DND-41 (cell line): ENCODE results near the gene RABEP1.

Source experiments
- EZH2 ChIP-seq: IDR thresholded peaks from 3 replicates; pipeline ENCODE4 v1.6.1; 2012; ENCODE audit warnings: borderline replicate concordance, low read depth, mild to moderate bottlenecking, moderate library complexity, low read length, inconsistent platforms; ENCODE audit not compliant: severe bottlenecking
- TF ChIP-seq, protein P1 (sequence below): IDR thresholded peaks from 2 replicates; pipeline ENCODE4 v1.5.1; 2012; ENCODE audit warnings: borderline replicate concordance, low read length, moderate library complexity, mild to moderate bottlenecking; ENCODE audit not compliant: poor library complexity, severe bottlenecking; ENCODE audit errors: extremely low read depth

DNA sequence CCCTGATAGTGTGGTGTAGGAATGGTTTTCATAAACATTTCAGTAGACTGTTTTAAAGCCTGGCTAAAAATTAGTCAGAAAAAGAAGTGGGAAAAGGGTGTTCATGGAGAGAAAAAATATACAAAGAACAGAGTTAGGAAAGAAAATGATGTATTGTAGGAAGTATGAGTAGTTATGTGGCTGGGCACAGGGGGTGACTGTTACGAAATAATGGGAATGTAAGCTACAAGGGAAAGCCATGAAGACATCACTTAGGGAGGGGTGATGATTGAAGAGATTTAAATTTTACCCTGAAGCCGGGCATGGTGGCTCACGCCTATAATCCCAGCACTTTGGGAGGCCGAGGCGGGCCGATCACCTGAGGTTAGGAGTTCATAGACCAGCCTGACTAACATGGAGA lies 82.1 kb downstream of the RABEP1 start:
- TF ChIP-seq, protein P1, sequence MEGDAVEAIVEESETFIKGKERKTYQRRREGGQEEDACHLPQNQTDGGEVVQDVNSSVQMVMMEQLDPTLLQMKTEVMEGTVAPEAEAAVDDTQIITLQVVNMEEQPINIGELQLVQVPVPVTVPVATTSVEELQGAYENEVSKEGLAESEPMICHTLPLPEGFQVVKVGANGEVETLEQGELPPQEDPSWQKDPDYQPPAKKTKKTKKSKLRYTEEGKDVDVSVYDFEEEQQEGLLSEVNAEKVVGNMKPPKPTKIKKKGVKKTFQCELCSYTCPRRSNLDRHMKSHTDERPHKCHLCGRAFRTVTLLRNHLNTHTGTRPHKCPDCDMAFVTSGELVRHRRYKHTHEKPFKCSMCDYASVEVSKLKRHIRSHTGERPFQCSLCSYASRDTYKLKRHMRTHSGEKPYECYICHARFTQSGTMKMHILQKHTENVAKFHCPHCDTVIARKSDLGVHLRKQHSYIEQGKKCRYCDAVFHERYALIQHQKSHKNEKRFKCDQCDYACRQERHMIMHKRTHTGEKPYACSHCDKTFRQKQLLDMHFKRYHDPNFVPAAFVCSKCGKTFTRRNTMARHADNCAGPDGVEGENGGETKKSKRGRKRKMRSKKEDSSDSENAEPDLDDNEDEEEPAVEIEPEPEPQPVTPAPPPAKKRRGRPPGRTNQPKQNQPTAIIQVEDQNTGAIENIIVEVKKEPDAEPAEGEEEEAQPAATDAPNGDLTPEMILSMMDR: no peak
- no peak for TF ChIP-seq EZH2
